Measurements from ENCODE around the gene FBH1.
"Not testable (repeated sequence)": the region's sequence is repeated elsewhere in the genome, so short reads cannot be mapped to it uniquely, and the experiment has no call there.

DNA sequence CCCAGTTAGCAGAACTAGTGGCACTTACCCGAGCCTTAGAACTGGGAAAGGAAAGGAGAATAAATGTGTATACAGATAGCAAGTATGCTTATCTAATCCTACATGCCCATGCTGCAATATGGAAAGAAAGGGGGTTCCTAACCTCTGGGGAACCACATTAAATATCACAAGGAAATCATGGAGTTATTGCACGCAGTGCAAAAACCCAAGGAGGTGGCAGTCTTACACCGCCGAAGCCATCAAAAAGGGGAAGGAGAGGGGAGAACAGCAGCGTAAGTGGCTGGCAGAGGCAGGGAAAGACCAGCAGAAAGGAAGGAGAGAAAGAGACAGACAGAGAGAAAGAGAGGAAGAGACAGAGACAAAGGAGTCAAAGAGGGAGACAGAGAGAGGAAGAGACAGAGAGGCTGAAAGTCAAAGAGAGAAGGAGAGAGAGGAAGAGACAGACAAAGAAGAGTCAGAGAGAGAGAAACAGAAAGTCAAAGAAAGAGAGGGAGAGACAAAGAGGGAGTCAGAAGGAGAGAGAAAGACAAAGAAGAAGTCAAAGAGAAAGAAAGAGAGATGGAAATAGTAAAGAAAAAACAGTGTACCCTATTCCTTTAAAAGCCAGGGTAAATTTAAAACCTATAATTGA, 23.5 kb upstream of the FBH1 start:
- TF ChIP-seq, protein P1, sequence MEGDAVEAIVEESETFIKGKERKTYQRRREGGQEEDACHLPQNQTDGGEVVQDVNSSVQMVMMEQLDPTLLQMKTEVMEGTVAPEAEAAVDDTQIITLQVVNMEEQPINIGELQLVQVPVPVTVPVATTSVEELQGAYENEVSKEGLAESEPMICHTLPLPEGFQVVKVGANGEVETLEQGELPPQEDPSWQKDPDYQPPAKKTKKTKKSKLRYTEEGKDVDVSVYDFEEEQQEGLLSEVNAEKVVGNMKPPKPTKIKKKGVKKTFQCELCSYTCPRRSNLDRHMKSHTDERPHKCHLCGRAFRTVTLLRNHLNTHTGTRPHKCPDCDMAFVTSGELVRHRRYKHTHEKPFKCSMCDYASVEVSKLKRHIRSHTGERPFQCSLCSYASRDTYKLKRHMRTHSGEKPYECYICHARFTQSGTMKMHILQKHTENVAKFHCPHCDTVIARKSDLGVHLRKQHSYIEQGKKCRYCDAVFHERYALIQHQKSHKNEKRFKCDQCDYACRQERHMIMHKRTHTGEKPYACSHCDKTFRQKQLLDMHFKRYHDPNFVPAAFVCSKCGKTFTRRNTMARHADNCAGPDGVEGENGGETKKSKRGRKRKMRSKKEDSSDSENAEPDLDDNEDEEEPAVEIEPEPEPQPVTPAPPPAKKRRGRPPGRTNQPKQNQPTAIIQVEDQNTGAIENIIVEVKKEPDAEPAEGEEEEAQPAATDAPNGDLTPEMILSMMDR (IDR thresholded peaks at IDR 0.05; ENCODE audit: low read length): not testable (repeated sequence)
- not testable (repeated sequence) for TF ChIP-seq EZH2 (IDR thresholded peaks at IDR 0.05; ENCODE audit: borderline replicate concordance, low read length)

Measured in OCI-LY1 (cell line).